Gastroesophageal sphincter (tissue), 4 donors: Measurements from ENCODE around the gene LUC7L. TPM values are rescaled to one million over a fixed set of nuclear protein-coding genes. Genes with fewer than 3 reads are reported as not detected.
"Not testable (repeated sequence)": the region's sequence is repeated elsewhere in the genome, so short reads cannot be mapped to it uniquely, and the experiment has no call there.

Experiments used
- ATAC-seq: fragments of 150-250 bp; one replicate; pipeline ENCODE4 v1.9.1; 2016; ENCODE audit warnings: mild to moderate bottlenecking, moderate library complexity
- H3K27ac ChIP-seq, 4 donors: fragments of 200-600 bp; sonication (generic) in 3 of 4; 1 replicate in 3 of 4; 2 replicates in 1 of 4; pipeline ENCODE4 v1.5.1; 2016 to 2019
- H3K27me3 ChIP-seq: fragments of 200-600 bp; sonication (generic); one replicate; pipeline ENCODE4 v1.5.1; 2019
- H3K36me3 ChIP-seq, 2 donors: fragments of 200-600 bp; sonication (generic); one replicate each; pipeline ENCODE4 v1.5.1; 2019; ENCODE audit warnings: control low read depth in 1 of 2
- H3K4me1 ChIP-seq, 3 donors: fragments of 200-600 bp; sonication (generic); 1 replicate in 2 of 3; 2 replicates in 1 of 3; pipeline ENCODE4 v1.5.1; 2016 to 2019; ENCODE audit warnings: control low read depth in 2 of 3
- H3K4me3 ChIP-seq, 2 donors: fragments of 200-600 bp; sonication (generic); one replicate each; pipeline ENCODE4 v1.5.1; 2019; ENCODE audit warnings: mild to moderate bottlenecking in 1 of 2, moderate library complexity in 1 of 2
- H3K9me3 ChIP-seq, 3 donors: fragments of 200-600 bp; sonication (generic); one replicate each; pipeline ENCODE4 v1.5.1; 2017 to 2019; ENCODE audit warnings: control low read depth in 2 of 3
- EP300 ChIP-seq: sonication (generic); formaldehyde crosslinking; IDR thresholded peaks from one replicate; pipeline ENCODE4 v1.6.1; 2017; ENCODE audit warnings: antibody characterized with exemption, mild to moderate bottlenecking
- POLR2A ChIP-seq, 2 donors: fragments of 450-650 bp; IDR thresholded peaks; one replicate each; pipeline ENCODE4 v1.6.1; 2017; ENCODE audit warnings: antibody characterized with exemption in 2 of 2, mild to moderate bottlenecking in 2 of 2, moderate library complexity in 1 of 2
- POLR2AphosphoS5 ChIP-seq: sonication (generic); formaldehyde crosslinking; IDR thresholded peaks from one replicate; pipeline ENCODE4 v1.6.1; 2017; ENCODE audit warnings: antibody characterized with exemption
- WGBS, 2 donors: methylation state at CpG; one replicate each; pipeline ENCODE4 v1.1.5; 2018; ENCODE audit warnings: low coverage in 1 of 2; 5-methylcytosine and 5-hydroxymethylcytosine counted together
- total RNA-seq, 4 donors: library from RNA; depleted of rRNA; stranded (reverse); fragments of >200 nt; gene quantifications; one replicate each; pipeline ENCODE4 v1.1.0, GENCODE V29; 2016
- TF ChIP-seq, protein P1 (sequence below), 4 experiments: fragments of 200-600 bp in 2 of 4; fragments of 450-650 bp in 2 of 4; sonication (generic) in 1 of 4; IDR thresholded peaks; one replicate each; pipeline ENCODE4 v1.5.1; 2017 to 2019; ENCODE audit warnings: antibody characterized with exemption in 4 of 4, mild to moderate bottlenecking in 2 of 4, moderate library complexity in 2 of 4

The LUC7L gene
- total RNA-seq, 4 donors from 2014 or later: 34.7 to 112 (median 59.6) TPM

DNA sequence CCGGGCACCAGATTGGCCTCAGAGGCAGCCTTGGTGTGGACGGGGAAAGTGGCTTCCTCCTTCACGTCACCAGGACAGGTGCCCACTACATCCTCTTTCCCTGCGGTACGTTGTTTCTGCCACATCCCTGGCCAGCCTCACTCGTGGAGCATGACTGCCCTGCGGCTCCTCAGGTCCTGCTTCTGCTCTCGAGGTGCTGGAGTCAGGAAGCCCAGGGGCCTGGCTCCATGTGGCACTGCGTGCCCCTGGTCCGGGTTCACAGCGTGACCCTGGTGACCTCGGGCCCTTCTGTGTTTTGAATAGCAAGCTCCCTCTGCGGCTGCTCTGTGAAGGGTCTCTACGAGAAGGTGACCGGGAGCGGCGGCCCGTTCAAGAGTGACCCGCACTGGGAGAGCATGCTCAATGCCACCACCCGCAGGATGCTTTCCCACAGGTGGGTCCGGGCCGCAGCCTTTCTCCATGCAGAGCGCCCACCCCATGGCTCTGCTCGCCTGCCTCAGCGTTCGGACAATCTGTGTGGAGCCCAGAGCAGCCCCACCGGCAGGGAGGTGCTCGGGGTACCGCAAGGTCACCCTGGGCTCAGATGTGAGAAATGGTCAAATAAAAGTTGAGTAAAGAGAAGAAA, 33.0 kb upstream of the LUC7L start:
- Histone ChIP-seq H3K4me3 (no peak overlapping the region), H3K4me1 (no peaks in the 10 kb centered on the region), H3K36me3 (peaks cover 0 to 83% of the 10 kb centered on the region in 2 donors), H3K9me3 (no peaks in the 10 kb centered on the region), H3K27ac (no peak overlapping the region), H3K27me3 (no peaks in the 10 kb centered on the region)
- ATAC-seq: no peak
- no peak for TF ChIP-seq POLR2AphosphoS5
- no peak for TF ChIP-seq EP300
- TF ChIP-seq, protein P1, sequence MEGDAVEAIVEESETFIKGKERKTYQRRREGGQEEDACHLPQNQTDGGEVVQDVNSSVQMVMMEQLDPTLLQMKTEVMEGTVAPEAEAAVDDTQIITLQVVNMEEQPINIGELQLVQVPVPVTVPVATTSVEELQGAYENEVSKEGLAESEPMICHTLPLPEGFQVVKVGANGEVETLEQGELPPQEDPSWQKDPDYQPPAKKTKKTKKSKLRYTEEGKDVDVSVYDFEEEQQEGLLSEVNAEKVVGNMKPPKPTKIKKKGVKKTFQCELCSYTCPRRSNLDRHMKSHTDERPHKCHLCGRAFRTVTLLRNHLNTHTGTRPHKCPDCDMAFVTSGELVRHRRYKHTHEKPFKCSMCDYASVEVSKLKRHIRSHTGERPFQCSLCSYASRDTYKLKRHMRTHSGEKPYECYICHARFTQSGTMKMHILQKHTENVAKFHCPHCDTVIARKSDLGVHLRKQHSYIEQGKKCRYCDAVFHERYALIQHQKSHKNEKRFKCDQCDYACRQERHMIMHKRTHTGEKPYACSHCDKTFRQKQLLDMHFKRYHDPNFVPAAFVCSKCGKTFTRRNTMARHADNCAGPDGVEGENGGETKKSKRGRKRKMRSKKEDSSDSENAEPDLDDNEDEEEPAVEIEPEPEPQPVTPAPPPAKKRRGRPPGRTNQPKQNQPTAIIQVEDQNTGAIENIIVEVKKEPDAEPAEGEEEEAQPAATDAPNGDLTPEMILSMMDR (IDR thresholded peaks at IDR 0.05): no peak
- no peak for TF ChIP-seq POLR2A (IDR thresholded peaks at IDR 0.05)
- 94% methylated on average over 12 of the region's 29 CpGs; no CpG with 5 or more reads in 1 of the 2 donors for WGBS, 2 donors

DNA sequence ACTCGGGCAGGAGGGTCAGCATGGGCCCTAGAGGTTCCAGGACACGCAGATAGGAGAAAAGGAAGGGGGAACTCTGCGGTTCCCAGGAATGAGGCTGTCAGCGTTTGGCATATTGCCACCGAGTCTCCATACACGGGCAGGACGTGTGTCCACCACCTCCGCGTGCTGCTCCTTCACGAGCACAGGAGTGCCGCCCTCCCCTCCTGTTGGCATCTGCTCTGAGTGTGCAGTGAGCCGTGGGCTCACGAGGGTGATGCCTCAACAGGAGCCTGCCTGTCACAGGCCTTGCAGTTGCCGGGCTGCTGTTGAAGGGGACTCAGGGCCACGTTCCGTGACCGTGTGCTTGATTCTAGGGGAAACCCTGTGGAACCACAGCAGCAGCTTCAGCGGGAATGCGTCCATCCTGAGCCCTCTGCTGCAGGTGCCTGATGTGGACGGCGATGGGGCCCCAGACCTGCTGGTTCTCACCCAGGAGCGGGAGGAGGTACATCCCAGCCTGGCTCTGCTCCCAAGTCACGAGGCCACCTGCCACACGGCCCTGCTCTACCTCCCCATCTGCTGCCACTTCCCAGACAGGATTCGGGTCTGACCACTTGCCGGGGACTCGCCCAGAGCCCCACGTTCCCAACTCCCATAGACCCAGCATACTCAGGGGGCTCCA, 31.9 kb upstream of the LUC7L start:
- Histone ChIP-seq H3K27me3 (no peaks in the 10 kb centered on the region), H3K4me1 (no peaks in the 10 kb centered on the region), H3K36me3 (peaks cover 0 to 93% of the 10 kb centered on the region in 2 donors), H3K9me3 (no peaks in the 10 kb centered on the region), H3K4me3 (no peak overlapping the region), H3K27ac (no peak overlapping the region)
- WGBS, 2 donors: 60% methylated on average over 4 of the region's 28 CpGs; no CpG with 5 or more reads in 1 of the 2 donors
- TF ChIP-seq POLR2A (IDR thresholded peaks at IDR 0.05): no peak
- TF ChIP-seq POLR2AphosphoS5: no peak
- TF ChIP-seq, protein P1 (IDR thresholded peaks at IDR 0.05): no peak
- no peak for TF ChIP-seq EP300
- ATAC-seq: no peak

DNA sequence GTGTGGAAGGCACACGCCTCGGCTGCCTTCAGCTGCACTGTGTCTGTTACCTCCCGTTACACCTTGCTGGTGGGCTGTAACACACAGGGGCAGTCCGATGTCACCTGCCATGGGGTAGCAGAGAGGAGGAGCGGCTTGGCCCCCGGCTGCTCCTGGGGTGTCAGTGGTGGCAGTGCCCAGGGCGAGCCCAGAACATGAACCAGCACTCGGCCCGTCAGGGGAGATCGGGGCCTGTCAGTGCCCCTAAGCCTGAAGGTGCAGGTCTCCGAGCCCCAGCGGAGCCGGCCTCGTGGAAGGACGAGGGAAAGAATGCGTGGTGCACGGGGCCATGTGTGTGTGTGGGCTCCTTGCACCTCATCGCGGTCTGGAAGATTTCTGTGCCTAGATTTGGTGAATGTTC, 31.1 kb upstream of the LUC7L start:
- no peak overlapping the region for H3K4me3 ChIP-seq
- H3K36me3 ChIP-seq: peaks cover 0 to 95% of the 10 kb centered on the region in 2 donors
- no peak overlapping the region for H3K27ac ChIP-seq
- TF ChIP-seq POLR2A (IDR thresholded peaks at IDR 0.05): no peak
- TF ChIP-seq, protein P1 (IDR thresholded peaks at IDR 0.05): no peak
- TF ChIP-seq POLR2AphosphoS5: no peak
- TF ChIP-seq EP300: no peak
- 85 to 100% methylated on average over 2 to 6 of the region's 19 CpGs for WGBS, 2 donors
- no peak for ATAC-seq
- H3K9me3 ChIP-seq: no peaks in the 10 kb centered on the region
- H3K27me3 ChIP-seq: no peaks in the 10 kb centered on the region
- H3K4me1 ChIP-seq: no peaks in the 10 kb centered on the region

DNA sequence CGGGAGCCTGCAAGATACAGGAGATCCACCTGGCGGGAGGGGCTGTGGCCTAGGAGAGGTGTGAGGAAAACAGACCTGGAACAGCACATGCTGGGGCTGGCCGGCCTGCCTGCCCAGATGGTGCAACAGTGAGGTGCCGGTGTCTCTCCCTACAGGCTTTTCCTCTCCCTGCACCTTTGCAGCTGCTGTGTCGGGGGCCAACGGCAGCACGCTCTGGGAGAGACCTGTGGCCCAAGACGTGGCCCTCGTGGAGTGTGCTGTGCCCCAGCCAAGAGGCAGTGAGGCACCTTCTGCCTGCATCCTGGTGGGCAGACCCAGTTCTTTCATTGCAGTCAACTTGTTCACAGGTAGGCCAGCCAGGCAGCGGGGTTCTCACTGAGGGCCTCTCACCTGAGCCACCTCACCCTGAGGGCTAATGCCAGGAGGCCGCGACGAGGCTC, 30.6 kb upstream of the LUC7L start:
- Histone ChIP-seq H3K4me3 (no peak overlapping the region), H3K27ac (no peak overlapping the region), H3K27me3 (no peaks in the 10 kb centered on the region), H3K9me3 (no peaks in the 10 kb centered on the region), H3K36me3 (peaks cover 0 to 95% of the 10 kb centered on the region in 2 donors), H3K4me1 (no peaks in the 10 kb centered on the region)
- no CpG with 5 or more reads among the region's 13 CpGs for WGBS, 2 donors
- TF ChIP-seq POLR2AphosphoS5 (no peak), EP300 (no peak), POLR2A (IDR thresholded peaks at IDR 0.05) (no peak)
- TF ChIP-seq, protein P1 (IDR thresholded peaks at IDR 0.05): no peak
- no peak for ATAC-seq

DNA sequence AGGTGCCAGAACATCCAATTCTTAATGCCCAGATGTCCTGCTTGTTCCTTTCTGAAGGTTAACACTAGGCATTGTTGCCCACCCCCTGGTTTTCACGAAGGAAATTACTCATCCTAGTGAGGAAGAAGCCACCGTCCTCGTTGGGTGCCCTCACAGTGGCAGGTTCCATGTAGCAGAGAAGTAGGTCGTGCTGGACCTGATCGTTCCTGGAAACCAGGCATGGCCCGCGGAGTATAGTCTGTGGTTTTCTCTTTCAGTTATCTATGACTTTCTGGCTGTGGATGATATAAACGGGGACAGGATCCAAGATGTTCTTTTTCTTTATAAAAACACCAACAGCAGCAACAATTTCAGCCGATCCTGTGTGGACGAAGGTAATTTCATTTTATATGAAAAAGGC, 30.0 kb upstream of the LUC7L start:
- ATAC-seq: no peak
- Histone ChIP-seq H3K36me3 (peaks cover 0 to 95% of the 10 kb centered on the region in 2 donors), H3K27me3 (no peaks in the 10 kb centered on the region), H3K9me3 (no peaks in the 10 kb centered on the region), H3K4me1 (no peaks in the 10 kb centered on the region), H3K4me3 (no peak overlapping the region), H3K27ac (no peak overlapping the region)
- TF ChIP-seq EP300: no peak
- no peak for TF ChIP-seq POLR2AphosphoS5
- TF ChIP-seq, protein P1 (IDR thresholded peaks at IDR 0.05): no peak
- no peak for TF ChIP-seq POLR2A (IDR thresholded peaks at IDR 0.05)
- WGBS, 2 donors: 76 to 80% methylated on average over 1 to 10 of the region's 10 CpGs

DNA sequence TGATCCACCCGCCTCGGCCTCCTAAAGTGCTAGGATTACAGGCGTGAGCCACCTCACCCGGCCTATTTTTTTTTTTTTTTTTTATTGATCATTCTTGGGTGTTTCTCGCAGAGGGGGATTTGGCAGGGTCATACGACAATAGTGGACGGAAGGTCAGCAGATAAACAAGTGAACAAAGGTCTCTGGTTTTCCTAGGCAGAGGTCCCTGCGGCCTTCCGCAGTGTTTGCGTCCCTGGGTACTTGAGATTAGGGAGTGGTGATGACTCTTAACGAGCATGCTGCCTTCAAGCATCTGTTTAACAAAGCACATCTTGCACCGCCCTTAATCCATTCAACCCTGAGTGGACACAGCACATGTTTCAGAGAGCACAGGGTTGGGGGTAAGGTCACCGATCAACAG, 28.8 kb upstream of the LUC7L start:
- H3K9me3 ChIP-seq, ATAC-seq, H3K4me3 ChIP-seq, H3K4me1 ChIP-seq, H3K27ac ChIP-seq, H3K27me3 ChIP-seq: not testable (repeated sequence)
- H3K36me3 ChIP-seq: peaks cover 0 to 95% of the 10 kb centered on the region in 2 donors
- WGBS, 2 donors: 93% methylated on average over 6 to 8 of the region's 13 CpGs
